Measurements from ENCODE around the gene SEMA3A. TPM values are rescaled to one million over a fixed set of nuclear protein-coding genes. Genes with fewer than 3 reads are reported as not detected.

SEMA3A gene
- total RNA-seq, 4 donors from 2014 or later: 27.8 to 39.0 (median 34.5) TPM

DNA sequence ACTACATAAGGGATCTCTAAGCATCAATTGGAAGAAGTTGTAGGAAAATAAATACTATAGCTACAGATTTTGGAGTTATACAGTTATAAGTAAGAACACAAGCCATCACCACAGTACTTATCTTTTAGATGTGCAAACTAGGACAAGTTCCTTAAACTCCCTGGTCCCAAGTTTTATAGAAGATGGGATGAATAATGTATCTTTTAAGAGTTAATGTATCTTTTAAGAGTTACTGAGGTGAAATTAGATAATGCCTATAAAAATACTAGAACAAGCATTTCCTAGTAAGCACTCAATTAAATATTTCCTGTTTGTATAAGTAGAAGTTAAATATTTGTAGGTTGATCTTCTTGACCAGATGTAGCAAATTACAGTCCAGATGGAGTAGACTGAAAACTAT is 56.8 kb downstream of the SEMA3A start:
- Histone ChIP-seq H3K9me3 (no peaks in the 10 kb centered on the region), H3K27me3 (no peaks in the 10 kb centered on the region), H3K4me1 (peaks cover 0 to 38% (median 14%) of the 10 kb centered on the region in 4 donors), H3K4me3 (no peak overlapping the region), H3K27ac (replicated peaks in 1 of 4) (no peak overlapping the region), H3K36me3 (peaks cover 0 to 4% (median 0%) of the 10 kb centered on the region in 4 donors)
- intact Hi-C loops (cut with DNase I): no loop called here
- no peak for DNase-seq (ENCODE audit: extremely low spot score)
- TF ChIP-seq POLR2A (IDR thresholded peaks at IDR 0.05; ENCODE audit: low read depth) (no peak), POLR2AphosphoS5 (IDR thresholded peaks at IDR 0.05) (no peak), EP300 (IDR thresholded peaks at IDR 0.05) (no peak)
- TF ChIP-seq, protein P1, sequence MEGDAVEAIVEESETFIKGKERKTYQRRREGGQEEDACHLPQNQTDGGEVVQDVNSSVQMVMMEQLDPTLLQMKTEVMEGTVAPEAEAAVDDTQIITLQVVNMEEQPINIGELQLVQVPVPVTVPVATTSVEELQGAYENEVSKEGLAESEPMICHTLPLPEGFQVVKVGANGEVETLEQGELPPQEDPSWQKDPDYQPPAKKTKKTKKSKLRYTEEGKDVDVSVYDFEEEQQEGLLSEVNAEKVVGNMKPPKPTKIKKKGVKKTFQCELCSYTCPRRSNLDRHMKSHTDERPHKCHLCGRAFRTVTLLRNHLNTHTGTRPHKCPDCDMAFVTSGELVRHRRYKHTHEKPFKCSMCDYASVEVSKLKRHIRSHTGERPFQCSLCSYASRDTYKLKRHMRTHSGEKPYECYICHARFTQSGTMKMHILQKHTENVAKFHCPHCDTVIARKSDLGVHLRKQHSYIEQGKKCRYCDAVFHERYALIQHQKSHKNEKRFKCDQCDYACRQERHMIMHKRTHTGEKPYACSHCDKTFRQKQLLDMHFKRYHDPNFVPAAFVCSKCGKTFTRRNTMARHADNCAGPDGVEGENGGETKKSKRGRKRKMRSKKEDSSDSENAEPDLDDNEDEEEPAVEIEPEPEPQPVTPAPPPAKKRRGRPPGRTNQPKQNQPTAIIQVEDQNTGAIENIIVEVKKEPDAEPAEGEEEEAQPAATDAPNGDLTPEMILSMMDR (IDR thresholded peaks at IDR 0.05): no peak

- WGBS: 91% methylated on average over 3 of the region's 3 CpGs
- no peaks in the 10 kb centered on the region for H3K9me3 ChIP-seq
- H3K4me3 ChIP-seq: no peak overlapping the region
- H3K27ac ChIP-seq (replicated peaks in 1 of 4): no peak overlapping the region
- H3K36me3 ChIP-seq: peaks cover 0 to 4% (median 0%) of the 10 kb centered on the region in 4 donors
- TF ChIP-seq POLR2A (IDR thresholded peaks at IDR 0.05; ENCODE audit: low read depth): no peak
- TF ChIP-seq, protein P1 (IDR thresholded peaks at IDR 0.05): no peak
- no peak for TF ChIP-seq EP300 (IDR thresholded peaks at IDR 0.05)
- no peak for TF ChIP-seq POLR2AphosphoS5 (IDR thresholded peaks at IDR 0.05)
- DNase-seq (ENCODE audit: extremely low spot score): no peak
- no peaks in the 10 kb centered on the region for H3K27me3 ChIP-seq
- H3K4me1 ChIP-seq: peaks cover 0 to 36% (median 14%) of the 10 kb centered on the region in 4 donors
- intact Hi-C loops (cut with DNase I): no loop called here
These were observed 57.8 kb downstream of the SEMA3A start for GRCh38 chr7:84136809-84137208.

DNA sequence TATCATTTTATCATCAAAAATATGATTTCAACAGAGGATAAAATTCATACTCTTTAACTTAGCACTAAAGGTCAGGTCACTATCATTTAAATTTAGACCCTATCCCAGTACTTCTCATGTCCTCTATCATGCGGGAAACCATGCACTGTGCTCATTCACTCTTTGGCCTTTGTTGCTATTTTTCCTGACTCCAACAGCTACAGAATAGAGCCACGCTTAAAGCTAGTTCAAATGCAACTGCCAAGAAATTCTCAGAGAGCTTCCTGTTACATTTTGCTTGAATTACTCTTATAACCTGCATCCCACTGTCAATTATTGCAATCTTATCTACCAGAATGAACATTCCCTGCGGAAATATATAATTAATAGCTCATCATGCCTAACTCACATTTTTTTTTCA is 58.3 kb downstream of the SEMA3A start:
- no peaks in the 10 kb centered on the region for H3K27me3 ChIP-seq
- DNase-seq (ENCODE audit: extremely low spot score): no peak
- TF ChIP-seq POLR2A (IDR thresholded peaks at IDR 0.05; ENCODE audit: low read depth) (no peak), EP300 (IDR thresholded peaks at IDR 0.05) (no peak), POLR2AphosphoS5 (IDR thresholded peaks at IDR 0.05) (no peak)
- TF ChIP-seq, protein P1 (IDR thresholded peaks at IDR 0.05): no peak
- 66% methylated on average over 3 of the region's 3 CpGs for WGBS
- no peaks in the 10 kb centered on the region for H3K9me3 ChIP-seq
- peaks cover 0 to 4% (median 0%) of the 10 kb centered on the region in 4 donors for H3K36me3 ChIP-seq
- intact Hi-C loops (cut with DNase I): no loop called here
- H3K27ac ChIP-seq (replicated peaks in 1 of 4): no peak overlapping the region
- H3K4me3 ChIP-seq: no peak overlapping the region
- peaks cover 0 to 39% (median 13%) of the 10 kb centered on the region in 4 donors for H3K4me1 ChIP-seq

GRCh38 chr7:84134169-84134568 is 60.4 kb downstream of the SEMA3A start:
- TF ChIP-seq POLR2AphosphoS5 (IDR thresholded peaks at IDR 0.05) (no peak), POLR2A (IDR thresholded peaks at IDR 0.05; ENCODE audit: low read depth) (no peak), EP300 (IDR thresholded peaks at IDR 0.05) (no peak)
- TF ChIP-seq, protein P1 (IDR thresholded peaks at IDR 0.05): no peak
- no peak overlapping the region for H3K4me3 ChIP-seq
- H3K27me3 ChIP-seq: no peaks in the 10 kb centered on the region
- no peak overlapping the region for H3K27ac ChIP-seq (replicated peaks in 1 of 4)
- 96% methylated on average over 1 of the region's 1 CpG for WGBS
- intact Hi-C loops (cut with DNase I): no loop called here
- no peak for DNase-seq (ENCODE audit: extremely low spot score)
- no peaks in the 10 kb centered on the region for H3K9me3 ChIP-seq
- H3K4me1 ChIP-seq: peaks cover 0 to 34% (median 3%) of the 10 kb centered on the region in 4 donors
- peaks cover 0 to 4% (median 0%) of the 10 kb centered on the region in 4 donors for H3K36me3 ChIP-seq

DNA sequence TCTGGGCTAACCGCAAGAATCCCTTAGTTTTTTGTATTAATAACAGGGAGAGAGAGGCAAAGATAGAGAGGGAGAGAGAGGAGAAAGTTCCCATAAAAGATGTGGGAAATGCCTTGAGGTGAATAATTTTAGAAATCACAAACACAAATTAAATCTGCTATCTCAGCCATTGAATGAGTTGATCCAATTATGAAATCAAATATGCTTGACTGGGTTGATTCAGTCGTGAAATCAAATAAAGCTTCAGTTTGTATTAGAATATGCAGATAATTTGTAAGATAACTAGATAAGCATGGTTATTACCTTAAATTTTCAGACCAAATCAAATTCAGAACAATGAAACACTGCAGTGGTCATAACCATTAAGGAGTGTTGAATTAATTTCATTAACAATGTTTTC is 68.9 kb downstream of the SEMA3A start:
- H3K4me3 ChIP-seq: no peak overlapping the region
- H3K27ac ChIP-seq (replicated peaks in 1 of 4): no peak overlapping the region
- DNase-seq (ENCODE audit: extremely low spot score): no peak
- peaks cover 2 to 21% (median 13%) of the 10 kb centered on the region in 4 donors for H3K4me1 ChIP-seq
- 90% methylated on average over 2 of the region's 2 CpGs for WGBS
- no peaks in the 10 kb centered on the region for H3K9me3 ChIP-seq
- intact Hi-C loops (cut with DNase I): no loop called here
- H3K36me3 ChIP-seq: no peaks in the 10 kb centered on the region
- TF ChIP-seq EP300 (IDR thresholded peaks at IDR 0.05) (no peak), POLR2AphosphoS5 (IDR thresholded peaks at IDR 0.05) (no peak), POLR2A (IDR thresholded peaks at IDR 0.05; ENCODE audit: low read depth) (no peak)
- TF ChIP-seq, protein P1 (IDR thresholded peaks at IDR 0.05): no peak
- no peaks in the 10 kb centered on the region for H3K27me3 ChIP-seq
